ENCODE measurements around the gene SLC30A3.
"Not testable (repeated sequence)": the region's sequence is repeated elsewhere in the genome, so short reads cannot be mapped to it uniquely, and the experiment has no call there.

Gene SLC30A3

GRCh38 chr2:27284996-27285395 is 22.1 kb upstream of the SLC30A3 start:
- DNase-seq = no peak

GRCh38 chr2:27282892-27283291 is 20.0 kb upstream of the SLC30A3 start:
- DNase-seq = no peak

- no peak for DNase-seq
Measured at GRCh38 chr2:27281855-27282559, 19.2 kb upstream of the SLC30A3 start, which contains the start of gene TRIM54. TSS of gene TRIM54 (plus strand) at chr2:27282429. CDS start at chr2:27282732, 303 bp downstream.

- no peak for DNase-seq
Measured at GRCh38 chr2:27281442-27281841, 18.6 kb upstream of the SLC30A3 start.

- no peak for DNase-seq
Measured at GRCh38 chr2:27280826-27281225, 18.0 kb upstream of the SLC30A3 start.

- DNase-seq = no peak
Measured at GRCh38 chr2:27278010-27278409, 15.2 kb upstream of the SLC30A3 start.

GRCh38 chr2:27275211-27276150 is 12.6 kb upstream of the SLC30A3 start, which contains the start of gene DNAJC5G:
TSS of gene DNAJC5G (plus strand) at chr2:27275433. CDS start at chr2:27276729, 1,296 bp downstream.
- no peak for DNase-seq

GRCh38 chr2:27272537-27273522 is 10.0 kb upstream of the SLC30A3 start:
- not testable (repeated sequence) for DNase-seq

- DNase-seq = no peak
Measured at GRCh38 chr2:27271631-27272340, 8.9 kb upstream of the SLC30A3 start.

GRCh38 chr2:27270670-27271069 is 7.8 kb upstream of the SLC30A3 start:
- no peak for DNase-seq

- no peak for DNase-seq
Measured at GRCh38 chr2:27270131-27270530, 7.3 kb upstream of the SLC30A3 start.

- DNase-seq = not testable (repeated sequence)
Measured at GRCh38 chr2:27268296-27268695, 5.4 kb upstream of the SLC30A3 start.

GRCh38 chr2:27265536-27265870 is 2.7 kb upstream of the SLC30A3 start:
- no peak for DNase-seq

GRCh38 chr2:27264753-27265535 is 2.1 kb upstream of the SLC30A3 start:
- peak; percentile 75 for DNase-seq

GRCh38 chr2:27264253-27264752 is 1.5 kb upstream of the SLC30A3 start:
- DNase-seq = peak; percentile 42

- DNase-seq = peak; percentile 33
Measured at GRCh38 chr2:27263287-27264252, 723 bp upstream of the SLC30A3 start.

- no peak for DNase-seq
Measured at GRCh38 chr2:27261926-27262298, 935 bp downstream of the SLC30A3 start.

- no peak for DNase-seq
Measured at GRCh38 chr2:27261241-27261925, 1.5 kb downstream of the SLC30A3 start.

GRCh38 chr2:27258051-27258450 is 4.8 kb downstream of the SLC30A3 start:
- no peak for DNase-seq

Data from activated T-cell treated with anti-CD3 and anti-CD28 coated beads, Interleukin-2, amount 50 U/mL, for 1 hour (primary cell).